Neural progenitor cell (in vitro differentiated cells): ENCODE data around the gene KLHDC9. TPM values are rescaled to one million over a fixed set of nuclear protein-coding genes. Genes with fewer than 3 reads are reported as not detected.

Experiments used
- DNase-seq: peaks from one replicate; pipeline ENCODE4 v3.0.0-alpha.2; 2016; ENCODE audit warnings: low spot score
- H2AFZ ChIP-seq: fragments of 200-600 bp; sonication (generic); replicated peaks from 2 replicates; pipeline ENCODE4 v1.6.1; 2016; ENCODE audit warnings: antibody characterized with exemption
- H3F3A ChIP-seq: fragments of 200-600 bp; sonication (generic); 2 replicates; pipeline ENCODE4 v1.6.1; 2016; ENCODE audit warnings: antibody characterized with exemption, low read depth
- H3K27ac ChIP-seq: fragments of 200-600 bp; sonication (generic); 2 replicates; pipeline ENCODE4 v1.5.1; 2016; ENCODE audit warnings: mild to moderate bottlenecking
- H3K27me3 ChIP-seq: fragments of 200-600 bp; sonication (generic); 2 replicates; pipeline ENCODE4 v1.6.1; 2016; ENCODE audit warnings: mild to moderate bottlenecking, moderate library complexity
- H3K36me3 ChIP-seq: fragments of 200-600 bp; sonication (generic); 2 replicates; pipeline ENCODE4 v1.5.1; 2016
- H3K4me1 ChIP-seq: fragments of 200-600 bp; sonication (generic); 2 replicates; pipeline ENCODE4 v1.6.1; 2016; ENCODE audit warnings: mixed run types
- H3K4me2 ChIP-seq: fragments of 200-600 bp; sonication (generic); 2 replicates; pipeline ENCODE4 v1.6.1; 2016
- H3K4me3 ChIP-seq: fragments of 200-600 bp; sonication (generic); 2 replicates; pipeline ENCODE4 v1.5.1; 2016
- H3K79me2 ChIP-seq: fragments of 200-600 bp; sonication (generic); 2 replicates; pipeline ENCODE4 v1.6.1; 2016; ENCODE audit warnings: low read depth
- H3K9ac ChIP-seq: fragments of 200-600 bp; sonication (generic); 2 replicates; pipeline ENCODE4 v1.6.1; 2016
- H3K9me3 ChIP-seq: fragments of 200-600 bp; sonication (generic); 2 replicates; pipeline ENCODE4 v1.5.1; 2016; ENCODE audit warnings: low read depth
- H4K20me1 ChIP-seq: fragments of 200-600 bp; sonication (generic); 2 replicates; pipeline ENCODE4 v1.6.1; 2016; ENCODE audit warnings: low read depth
- H3K27ac Mint-ChIP-seq: 3 replicates; pipeline ENCODE4 v1.8.0; 2021; ENCODE audit warnings: mixed read lengths
- H3K27me3 Mint-ChIP-seq: 2 replicates; pipeline ENCODE4 v1.8.0; 2022; ENCODE audit warnings: low read depth, mild to moderate bottlenecking, inconsistent platforms, moderate library complexity, mixed read lengths; ENCODE audit not compliant: insufficient read depth
- H3K36me3 Mint-ChIP-seq: 3 replicates; pipeline ENCODE4 v1.8.0; 2021; ENCODE audit warnings: mixed read lengths
- H3K4me1 Mint-ChIP-seq: 3 replicates; pipeline ENCODE4 v1.8.0; 2021; ENCODE audit warnings: mixed read lengths
- H3K4me3 Mint-ChIP-seq: 3 replicates; pipeline ENCODE4 v1.8.0; 2021; ENCODE audit warnings: mild to moderate bottlenecking, moderate library complexity, mixed read lengths
- H3K9me3 Mint-ChIP-seq: 3 replicates; pipeline ENCODE4 v1.8.0; 2020; ENCODE audit warnings: mixed read lengths
- EZH2 ChIP-seq: fragments of 200-600 bp; sonication (generic); IDR thresholded peaks from 2 replicates; pipeline ENCODE4 v1.6.1; 2017; ENCODE audit warnings: antibody characterized with exemption, mild to moderate bottlenecking, moderate library complexity
- EZH2phosphoT487 ChIP-seq: fragments of 200-600 bp; sonication (generic); IDR thresholded peaks from 2 replicates; pipeline ENCODE4 v1.6.1; 2017; ENCODE audit warnings: antibody characterized with exemption
- total RNA-seq: library from RNA; depleted of rRNA; stranded (reverse); fragments of >200 nt; gene quantifications from 2 replicates; pipeline ENCODE4 v1.2.3, GENCODE V29; 2015; ENCODE audit warnings: low replicate concordance
- TF ChIP-seq, protein P1 (sequence below): fragments of 200-600 bp; sonication (generic); IDR thresholded peaks from 2 replicates; pipeline ENCODE4 v1.5.1; 2017; ENCODE audit warnings: antibody characterized with exemption, mild to moderate bottlenecking

The KLHDC9 gene
- total RNA-seq, 1 donor from 2014 or later, result 12.6 TPM

DNA sequence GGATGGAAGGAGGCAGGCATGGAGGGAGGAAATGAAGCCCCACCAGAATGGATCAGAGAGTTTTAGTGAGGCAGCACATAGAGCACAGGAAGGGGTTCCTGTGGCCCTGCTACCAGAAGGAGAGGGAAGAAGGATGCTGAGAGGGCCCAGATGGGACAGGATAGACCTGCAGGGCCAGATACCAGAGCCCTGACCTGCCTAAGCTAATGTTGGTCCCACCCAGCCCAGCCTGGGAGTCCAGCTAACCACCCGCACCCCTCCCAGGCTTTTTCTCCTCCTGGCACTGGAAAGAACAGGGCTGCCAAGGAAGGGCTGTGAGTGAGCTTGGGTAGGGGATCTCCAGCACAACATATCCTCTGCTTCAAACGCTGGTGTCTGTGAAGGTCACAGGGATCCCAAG lies 15.7 kb upstream of the KLHDC9 start:
- Histone ChIP-seq H3K9me3 (no peaks in the 10 kb centered on the region), H3K27ac (no peak overlapping the region), H3K27me3 (no peaks in the 10 kb centered on the region), H3K4me2 (no peak overlapping the region), H3F3A (no peaks in the 10 kb centered on the region), H4K20me1 (no peaks in the 10 kb centered on the region), H2AFZ (no peak overlapping the region), H3K36me3 (no peaks in the 10 kb centered on the region), H3K9ac (no peak overlapping the region), H3K4me1 (peaks cover 11% of the 10 kb centered on the region), H3K79me2 (no peaks in the 10 kb centered on the region), H3K4me3 (no peak overlapping the region)
- no peak for DNase-seq
- peaks cover 21% of the 10 kb centered on the region for H3K4me1 Mint-ChIP-seq
- H3K9me3 Mint-ChIP-seq, result peaks cover 3% of the 10 kb centered on the region
- H3K27me3 Mint-ChIP-seq, result peaks cover 14% of the 10 kb centered on the region
- H3K36me3 Mint-ChIP-seq, result no peaks in the 10 kb centered on the region
- H3K4me3 Mint-ChIP-seq, result no peak overlapping the region
- TF ChIP-seq, protein P1, sequence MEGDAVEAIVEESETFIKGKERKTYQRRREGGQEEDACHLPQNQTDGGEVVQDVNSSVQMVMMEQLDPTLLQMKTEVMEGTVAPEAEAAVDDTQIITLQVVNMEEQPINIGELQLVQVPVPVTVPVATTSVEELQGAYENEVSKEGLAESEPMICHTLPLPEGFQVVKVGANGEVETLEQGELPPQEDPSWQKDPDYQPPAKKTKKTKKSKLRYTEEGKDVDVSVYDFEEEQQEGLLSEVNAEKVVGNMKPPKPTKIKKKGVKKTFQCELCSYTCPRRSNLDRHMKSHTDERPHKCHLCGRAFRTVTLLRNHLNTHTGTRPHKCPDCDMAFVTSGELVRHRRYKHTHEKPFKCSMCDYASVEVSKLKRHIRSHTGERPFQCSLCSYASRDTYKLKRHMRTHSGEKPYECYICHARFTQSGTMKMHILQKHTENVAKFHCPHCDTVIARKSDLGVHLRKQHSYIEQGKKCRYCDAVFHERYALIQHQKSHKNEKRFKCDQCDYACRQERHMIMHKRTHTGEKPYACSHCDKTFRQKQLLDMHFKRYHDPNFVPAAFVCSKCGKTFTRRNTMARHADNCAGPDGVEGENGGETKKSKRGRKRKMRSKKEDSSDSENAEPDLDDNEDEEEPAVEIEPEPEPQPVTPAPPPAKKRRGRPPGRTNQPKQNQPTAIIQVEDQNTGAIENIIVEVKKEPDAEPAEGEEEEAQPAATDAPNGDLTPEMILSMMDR, result no peak
- TF ChIP-seq EZH2phosphoT487, result no peak
- TF ChIP-seq EZH2, result no peak
- peak overlapping the region; percentile 69 for H3K27ac Mint-ChIP-seq

DNA sequence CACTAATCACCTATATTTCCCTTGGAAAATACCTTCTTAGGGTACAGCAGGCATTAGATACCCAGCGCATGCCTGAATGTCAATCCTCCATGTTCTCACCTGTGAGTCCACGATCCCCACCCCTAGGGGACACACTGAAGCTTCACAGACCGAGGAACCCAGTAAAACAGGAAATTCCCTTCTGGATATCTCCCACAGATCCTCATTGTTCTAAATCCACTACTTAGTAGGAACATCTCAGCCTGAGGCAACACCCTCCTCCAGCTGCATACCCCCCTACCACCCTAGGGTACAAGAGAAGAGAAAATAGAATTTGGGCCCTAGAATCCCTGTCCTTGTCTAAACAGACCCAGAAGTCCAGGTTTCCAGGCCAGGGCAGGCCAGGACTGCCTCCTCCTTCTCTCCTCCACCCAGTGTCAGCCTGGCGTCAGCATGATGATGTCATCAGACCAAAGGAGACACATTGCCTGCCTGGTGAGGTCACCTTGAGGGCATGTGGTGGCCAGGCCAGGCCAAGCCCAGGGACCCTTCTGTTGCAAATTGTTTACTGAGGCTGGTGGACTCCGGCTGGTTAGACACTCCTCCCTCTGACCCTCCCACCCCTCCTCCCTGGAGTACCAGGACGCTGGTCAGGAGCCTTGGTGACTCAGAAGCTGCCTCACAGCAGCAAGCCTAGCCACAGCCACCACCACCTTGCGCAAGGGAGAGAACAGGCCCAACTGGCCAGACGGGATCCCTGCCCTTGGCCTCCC lies 15.0 kb upstream of the KLHDC9 start:
- H3K4me1 ChIP-seq, result peaks cover 11% of the 10 kb centered on the region
- H3K4me3 Mint-ChIP-seq, result peak overlapping the region; percentile 18
- H3K4me3 ChIP-seq, result no peak overlapping the region
- DNase-seq, result no peak
- no peaks in the 10 kb centered on the region for H3K9me3 ChIP-seq
- no peaks in the 10 kb centered on the region for H3K27me3 ChIP-seq
- no peak overlapping the region for H2AFZ ChIP-seq
- H3K9me3 Mint-ChIP-seq, result peaks cover 3% of the 10 kb centered on the region
- peaks cover 14% of the 10 kb centered on the region for H3K27me3 Mint-ChIP-seq
- H3F3A ChIP-seq, result no peaks in the 10 kb centered on the region
- no peaks in the 10 kb centered on the region for H4K20me1 ChIP-seq
- H3K4me2 ChIP-seq, result no peak overlapping the region
- H3K27ac ChIP-seq, result no peak overlapping the region
- H3K27ac Mint-ChIP-seq, result peak overlapping the region; percentile 69
- H3K9ac ChIP-seq, result no peak overlapping the region
- no peaks in the 10 kb centered on the region for H3K36me3 Mint-ChIP-seq
- TF ChIP-seq, protein P1, result no peak
- no peak for TF ChIP-seq EZH2phosphoT487
- no peak for TF ChIP-seq EZH2
- no peaks in the 10 kb centered on the region for H3K79me2 ChIP-seq
- H3K36me3 ChIP-seq, result no peaks in the 10 kb centered on the region
- H3K4me1 Mint-ChIP-seq, result peaks cover 21% of the 10 kb centered on the region

DNA sequence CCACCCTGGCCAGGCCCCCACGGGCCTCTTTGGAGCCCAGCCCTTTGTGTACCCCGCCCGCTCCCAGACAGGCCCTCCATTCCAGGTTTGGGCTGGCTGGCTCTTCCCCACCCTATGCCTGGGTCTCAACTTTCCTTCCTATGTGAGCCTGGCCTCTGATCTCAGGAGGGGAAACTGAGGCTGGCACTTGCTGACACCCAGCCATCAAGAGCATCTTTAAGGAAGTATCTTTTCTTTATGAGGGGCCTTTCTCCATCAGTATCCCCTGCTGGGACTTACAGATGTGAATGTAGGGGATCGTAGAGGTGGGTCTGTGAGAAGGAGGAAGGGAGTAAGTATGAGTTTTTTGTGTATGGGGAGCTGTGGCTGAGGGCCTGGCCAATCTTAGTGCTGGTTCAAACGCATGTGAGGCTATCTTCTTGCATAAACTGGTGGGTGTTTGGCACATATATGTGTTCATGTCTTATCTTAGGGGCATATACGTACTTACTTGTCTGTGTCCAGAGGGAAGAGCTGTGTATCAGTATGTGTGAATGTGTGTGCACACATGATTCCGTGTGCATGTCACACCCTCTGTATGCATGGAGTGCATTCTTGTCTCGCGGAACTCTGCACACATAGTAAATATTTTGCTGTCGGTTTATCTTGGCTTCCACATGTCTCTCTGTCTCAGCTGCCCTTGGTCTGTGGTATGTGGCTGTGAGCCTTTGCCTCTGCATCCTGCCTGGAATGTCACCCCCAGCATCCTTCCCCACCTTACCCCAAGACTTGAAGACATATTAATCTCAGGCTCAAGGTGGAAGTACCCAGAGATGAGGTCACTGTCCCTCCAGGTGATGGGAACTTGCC lies 14.2 kb upstream of the KLHDC9 start:
- Histone ChIP-seq H3K27me3 (no peaks in the 10 kb centered on the region), H3K79me2 (no peaks in the 10 kb centered on the region), H3K4me3 (no peak overlapping the region), H3K36me3 (no peaks in the 10 kb centered on the region), H3K4me2 (no peak overlapping the region), H4K20me1 (no peaks in the 10 kb centered on the region), H2AFZ (no peak overlapping the region), H3K27ac (no peak overlapping the region), H3K4me1 (peaks cover 11% of the 10 kb centered on the region), H3K9ac (no peak overlapping the region), H3F3A (no peaks in the 10 kb centered on the region), H3K9me3 (no peaks in the 10 kb centered on the region)
- TF ChIP-seq EZH2phosphoT487 (no peak), EZH2 (no peak)
- TF ChIP-seq, protein P1, result no peak
- Mint-ChIP-seq H3K27ac (no peak overlapping the region), H3K27me3 (peaks cover 14% of the 10 kb centered on the region), H3K4me1 (peaks cover 21% of the 10 kb centered on the region), H3K4me3 (no peak overlapping the region), H3K36me3 (no peaks in the 10 kb centered on the region), H3K9me3 (peaks cover 2% of the 10 kb centered on the region)
- no peak for DNase-seq
